ENCODE measurements around the gene GNAI1. TPM values are rescaled to one million over a fixed set of nuclear protein-coding genes. Genes with fewer than 3 reads are reported as not detected.

The GNAI1 gene
- total RNA-seq, 1 donor from 2014 or later, result 132 TPM

DNA sequence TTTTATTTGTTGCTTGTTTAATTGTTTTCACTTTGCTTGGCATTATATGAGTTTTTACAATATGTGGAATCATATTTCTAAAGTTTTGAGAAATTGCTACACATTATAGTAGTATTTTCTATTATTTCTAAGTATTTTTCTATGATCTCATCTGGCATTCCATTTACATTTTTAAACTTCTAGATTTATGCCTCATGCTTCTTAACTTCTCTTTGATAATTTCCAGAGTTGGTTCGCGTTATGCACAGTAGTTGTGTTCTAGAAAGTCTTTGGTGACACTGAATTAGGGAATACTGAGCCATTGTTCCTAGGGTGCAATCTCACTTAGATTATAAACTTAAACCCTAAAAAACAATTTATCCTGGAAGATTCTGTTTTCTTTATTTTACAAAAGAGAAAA lies 129.2 kb downstream of the GNAI1 start:
- H3K4me3 Mint-ChIP-seq (ENCODE audit: unreplicated experiment), result no peak overlapping the region
- H3K27me3 Mint-ChIP-seq (ENCODE audit: unreplicated experiment), result no peaks in the 10 kb centered on the region
- TF ChIP-seq, protein P1, sequence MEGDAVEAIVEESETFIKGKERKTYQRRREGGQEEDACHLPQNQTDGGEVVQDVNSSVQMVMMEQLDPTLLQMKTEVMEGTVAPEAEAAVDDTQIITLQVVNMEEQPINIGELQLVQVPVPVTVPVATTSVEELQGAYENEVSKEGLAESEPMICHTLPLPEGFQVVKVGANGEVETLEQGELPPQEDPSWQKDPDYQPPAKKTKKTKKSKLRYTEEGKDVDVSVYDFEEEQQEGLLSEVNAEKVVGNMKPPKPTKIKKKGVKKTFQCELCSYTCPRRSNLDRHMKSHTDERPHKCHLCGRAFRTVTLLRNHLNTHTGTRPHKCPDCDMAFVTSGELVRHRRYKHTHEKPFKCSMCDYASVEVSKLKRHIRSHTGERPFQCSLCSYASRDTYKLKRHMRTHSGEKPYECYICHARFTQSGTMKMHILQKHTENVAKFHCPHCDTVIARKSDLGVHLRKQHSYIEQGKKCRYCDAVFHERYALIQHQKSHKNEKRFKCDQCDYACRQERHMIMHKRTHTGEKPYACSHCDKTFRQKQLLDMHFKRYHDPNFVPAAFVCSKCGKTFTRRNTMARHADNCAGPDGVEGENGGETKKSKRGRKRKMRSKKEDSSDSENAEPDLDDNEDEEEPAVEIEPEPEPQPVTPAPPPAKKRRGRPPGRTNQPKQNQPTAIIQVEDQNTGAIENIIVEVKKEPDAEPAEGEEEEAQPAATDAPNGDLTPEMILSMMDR (IDR thresholded peaks at IDR 0.05; ENCODE audit: unreplicated experiment), result no peak
- no peaks in the 10 kb centered on the region for H3K9me3 Mint-ChIP-seq (ENCODE audit: unreplicated experiment)
- no peak for DNase-seq (ENCODE audit: low spot score)
- H3K36me3 Mint-ChIP-seq (ENCODE audit: low read depth, unreplicated experiment), result no peaks in the 10 kb centered on the region
- H3K27ac Mint-ChIP-seq (ENCODE audit: unreplicated experiment), result no peak overlapping the region
- no peaks in the 10 kb centered on the region for H3K4me1 Mint-ChIP-seq (ENCODE audit: unreplicated experiment)

DNA sequence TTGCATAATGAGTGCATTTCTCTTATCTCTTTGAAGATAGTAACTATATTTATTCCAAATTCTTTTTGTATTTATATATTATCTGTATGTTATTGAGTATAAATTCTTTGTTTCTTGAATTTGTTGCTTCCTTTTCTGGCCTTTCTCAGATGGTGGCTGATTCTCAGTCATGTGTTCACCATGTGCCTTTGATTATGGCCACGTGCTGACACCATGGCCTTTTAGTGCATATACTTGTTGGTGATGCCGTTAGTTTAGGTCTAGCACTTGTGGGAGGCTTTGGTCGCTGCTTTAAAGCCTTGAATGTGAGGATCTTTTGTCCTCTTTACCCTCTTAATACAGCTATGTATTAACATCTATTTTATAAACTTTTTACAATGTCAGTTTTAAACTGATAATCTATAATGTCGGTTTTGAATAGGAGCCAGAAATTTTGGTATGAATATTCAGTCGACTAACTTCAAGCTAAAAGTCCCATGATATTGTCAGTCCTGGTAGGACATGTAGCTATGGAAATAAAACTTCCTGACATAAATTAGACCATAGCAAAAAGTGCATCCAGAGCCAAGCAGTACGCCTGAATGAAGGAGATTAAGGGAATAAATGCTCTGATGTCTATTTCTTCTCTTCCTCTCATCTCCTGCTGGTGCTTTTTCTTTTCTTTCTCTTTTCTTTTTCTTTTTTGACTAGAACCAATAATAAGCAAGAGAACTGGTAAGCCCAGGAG lies 130.3 kb downstream of the GNAI1 start:
- Mint-ChIP-seq H3K4me3 (ENCODE audit: unreplicated experiment) (no peak overlapping the region), H3K9me3 (ENCODE audit: unreplicated experiment) (no peaks in the 10 kb centered on the region), H3K36me3 (ENCODE audit: low read depth, unreplicated experiment) (no peaks in the 10 kb centered on the region), H3K27me3 (ENCODE audit: unreplicated experiment) (no peaks in the 10 kb centered on the region), H3K27ac (ENCODE audit: unreplicated experiment) (no peak overlapping the region), H3K4me1 (ENCODE audit: unreplicated experiment) (no peaks in the 10 kb centered on the region)
- DNase-seq (ENCODE audit: low spot score), result no peak
- TF ChIP-seq, protein P1 (IDR thresholded peaks at IDR 0.05; ENCODE audit: unreplicated experiment), result no peak

DNA sequence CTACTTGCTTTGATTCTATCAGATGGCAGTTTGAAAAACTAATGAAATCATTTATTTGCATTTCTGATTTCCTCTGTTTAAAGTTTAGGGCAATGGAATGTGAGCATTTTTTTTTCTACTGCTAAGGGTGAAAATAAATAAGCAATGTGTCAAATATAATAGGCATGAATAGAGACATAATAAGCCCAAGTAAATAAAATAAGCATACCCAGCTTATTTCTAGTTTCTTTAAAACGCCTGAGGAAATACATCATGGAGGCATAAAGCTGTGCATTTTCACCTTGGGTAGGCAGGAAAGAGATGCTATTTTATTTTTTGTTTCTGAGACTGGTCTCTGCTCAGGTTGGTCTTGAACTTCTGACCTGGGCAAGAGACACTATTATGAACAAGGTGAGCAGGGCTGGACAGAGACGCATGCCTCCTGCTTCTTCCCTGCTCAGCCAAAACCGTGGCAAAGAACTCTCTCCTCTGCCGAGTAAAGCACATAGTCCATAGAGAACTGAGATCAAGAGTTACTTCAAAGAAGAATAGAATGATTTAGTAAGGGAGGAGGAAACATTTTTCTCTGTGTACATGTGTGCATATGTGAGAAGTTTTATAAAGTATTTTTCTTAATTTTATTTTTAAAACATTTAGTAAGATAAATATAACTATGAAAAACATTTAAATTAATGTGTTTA lies 138.1 kb downstream of the GNAI1 start:
- DNase-seq (ENCODE audit: low spot score), result no peak
- Mint-ChIP-seq H3K36me3 (ENCODE audit: low read depth, unreplicated experiment) (no peaks in the 10 kb centered on the region), H3K4me1 (ENCODE audit: unreplicated experiment) (peaks cover 6% of the 10 kb centered on the region), H3K4me3 (ENCODE audit: unreplicated experiment) (no peak overlapping the region), H3K9me3 (ENCODE audit: unreplicated experiment) (no peaks in the 10 kb centered on the region), H3K27me3 (ENCODE audit: unreplicated experiment) (peaks cover 3% of the 10 kb centered on the region), H3K27ac (ENCODE audit: unreplicated experiment) (no peak overlapping the region)
- TF ChIP-seq, protein P1 (IDR thresholded peaks at IDR 0.05; ENCODE audit: unreplicated experiment), result no peak

GRCh38 chr7:80273327-80273726 lies 138.7 kb downstream of the GNAI1 start:
- no peaks in the 10 kb centered on the region for H3K9me3 Mint-ChIP-seq (ENCODE audit: unreplicated experiment)

More at GRCh38 chr7:80273327-80273726, 138.7 kb downstream of the GNAI1 start:
- Mint-ChIP-seq H3K4me3 (ENCODE audit: unreplicated experiment) (no peak overlapping the region), H3K27me3 (ENCODE audit: unreplicated experiment) (peaks cover 3% of the 10 kb centered on the region), H3K36me3 (ENCODE audit: low read depth, unreplicated experiment) (no peaks in the 10 kb centered on the region), H3K4me1 (ENCODE audit: unreplicated experiment) (peaks cover 12% of the 10 kb centered on the region), H3K27ac (ENCODE audit: unreplicated experiment) (no peak overlapping the region)
- no peak for DNase-seq (ENCODE audit: low spot score)
- TF ChIP-seq, protein P1 (IDR thresholded peaks at IDR 0.05; ENCODE audit: unreplicated experiment), result no peak
